Progenitor cell of endocrine pancreas (in vitro differentiated cells): Measurements from ENCODE around the gene GALNT2. TPM values are rescaled to one million over a fixed set of nuclear protein-coding genes. Genes with fewer than 3 reads are reported as not detected.

ENCODE experiments used
- DNase-seq: peaks from one replicate; pipeline ENCODE4 v3.0.0; 2021; ENCODE audit warnings: low spot score; ENCODE audit not compliant: unreplicated experiment
- H3K27ac Mint-ChIP-seq: 2 replicates; pipeline ENCODE4 v1.8.0; 2021; ENCODE audit warnings: mild to moderate bottlenecking, moderate library complexity, mixed read lengths
- H3K27me3 Mint-ChIP-seq: 2 replicates; pipeline ENCODE4 v1.8.0; 2021; ENCODE audit warnings: mixed read lengths
- H3K36me3 Mint-ChIP-seq: 2 replicates; pipeline ENCODE4 v1.8.0; 2022; ENCODE audit warnings: mixed read lengths; ENCODE audit not compliant: insufficient read depth
- H3K4me1 Mint-ChIP-seq: 2 replicates; pipeline ENCODE4 v1.8.0; 2021; ENCODE audit warnings: low read depth, mixed read lengths
- H3K4me3 Mint-ChIP-seq: 2 replicates; pipeline ENCODE4 v1.8.0; 2021; ENCODE audit warnings: low read depth, mild to moderate bottlenecking, moderate library complexity, mixed read lengths
- H3K9me3 Mint-ChIP-seq: 2 replicates; pipeline ENCODE4 v1.8.0; 2021; ENCODE audit warnings: low read depth, mixed read lengths
- CTCF ChIP-seq: fragments of 200-600 bp; sonication (generic); IDR thresholded peaks from one replicate; pipeline ENCODE4 v1.5.0; 2021; ENCODE audit warnings: antibody characterized with exemption, mild to moderate bottlenecking; ENCODE audit not compliant: unreplicated experiment
- total RNA-seq: library from RNA; stranded (reverse); gene quantifications from 2 replicates; pipeline ENCODE4 v1.2.1, GENCODE V29; 2021

Gene GALNT2
- total RNA-seq, 1 donor from 2014 or later: 95.2 TPM

- Mint-ChIP-seq H3K4me3 (no peak overlapping the region), H3K27ac (peak overlapping the region; percentile 34), H3K4me1 (peaks cover 19% of the 10 kb centered on the region), H3K27me3 (no peaks in the 10 kb centered on the region), H3K9me3 (no peaks in the 10 kb centered on the region), H3K36me3 (no peaks in the 10 kb centered on the region)
- no peak for DNase-seq
- TF ChIP-seq CTCF: no peak
Measured at GRCh38 chr1:230147253-230148125, 80.5 kb downstream of the GALNT2 start.

GRCh38 chr1:230148126-230148652 is 81.2 kb downstream of the GALNT2 start:
- H3K4me1 Mint-ChIP-seq: peaks cover 24% of the 10 kb centered on the region
- no peak overlapping the region for H3K4me3 Mint-ChIP-seq
- no peak for DNase-seq
- no peaks in the 10 kb centered on the region for H3K27me3 Mint-ChIP-seq
- H3K36me3 Mint-ChIP-seq: no peaks in the 10 kb centered on the region
- H3K27ac Mint-ChIP-seq: no peak overlapping the region
- TF ChIP-seq CTCF: no peak
- no peaks in the 10 kb centered on the region for H3K9me3 Mint-ChIP-seq

- no peak overlapping the region for H3K27ac Mint-ChIP-seq
- TF ChIP-seq CTCF: no peak
- DNase-seq: no peak
- H3K27me3 Mint-ChIP-seq: no peaks in the 10 kb centered on the region
- H3K4me3 Mint-ChIP-seq: no peak overlapping the region
- H3K36me3 Mint-ChIP-seq: no peaks in the 10 kb centered on the region
- H3K9me3 Mint-ChIP-seq: no peaks in the 10 kb centered on the region
- peaks cover 30% of the 10 kb centered on the region for H3K4me1 Mint-ChIP-seq
Measured at GRCh38 chr1:230148768-230149469, 81.9 kb downstream of the GALNT2 start.

GRCh38 chr1:230149751-230150584 is 82.9 kb downstream of the GALNT2 start:
- TF ChIP-seq CTCF: no peak
- H3K9me3 Mint-ChIP-seq: no peaks in the 10 kb centered on the region
- H3K4me1 Mint-ChIP-seq: peaks cover 33% of the 10 kb centered on the region
- no peak overlapping the region for H3K4me3 Mint-ChIP-seq
- H3K27me3 Mint-ChIP-seq: no peaks in the 10 kb centered on the region
- H3K27ac Mint-ChIP-seq: no peak overlapping the region
- H3K36me3 Mint-ChIP-seq: no peaks in the 10 kb centered on the region
- no peak for DNase-seq

- Mint-ChIP-seq H3K4me1 (peaks cover 38% of the 10 kb centered on the region), H3K9me3 (no peaks in the 10 kb centered on the region), H3K27me3 (no peaks in the 10 kb centered on the region), H3K27ac (no peak overlapping the region), H3K36me3 (no peaks in the 10 kb centered on the region), H3K4me3 (no peak overlapping the region)
- no peak for TF ChIP-seq CTCF
- DNase-seq: no peak
Measured at GRCh38 chr1:230150615-230151014, 83.6 kb downstream of the GALNT2 start.
